Cardiac septum (tissue), 1 donor: ENCODE results near the gene AAK1. TPM values are rescaled to one million over a fixed set of nuclear protein-coding genes. Genes with fewer than 3 reads are reported as not detected.

ENCODE experiments used
- DNase-seq: peaks from one replicate; pipeline ENCODE4 v3.0.0-alpha.2; 2020; ENCODE audit warnings: low spot score
- intact Hi-C: fragments of 100-400 bp; cut with DNase I; formaldehyde crosslinking; loops from one replicate; pipeline ENCODE4 v1.14.0; 2022
- total RNA-seq: library from RNA; stranded (reverse); fragmentation: NEBNext Ultra II Directional; extraction: Animal tissue kit (Norgen Biotek cat#: 25700); gene quantifications from one replicate; pipeline ENCODE4 v1.2.1, GENCODE V29; 2021
- donor health status: DM: no; HTN: no; CAD: no.

The AAK1 gene
- total RNA-seq, 1 donor from 2014 or later = 124 TPM

DNA sequence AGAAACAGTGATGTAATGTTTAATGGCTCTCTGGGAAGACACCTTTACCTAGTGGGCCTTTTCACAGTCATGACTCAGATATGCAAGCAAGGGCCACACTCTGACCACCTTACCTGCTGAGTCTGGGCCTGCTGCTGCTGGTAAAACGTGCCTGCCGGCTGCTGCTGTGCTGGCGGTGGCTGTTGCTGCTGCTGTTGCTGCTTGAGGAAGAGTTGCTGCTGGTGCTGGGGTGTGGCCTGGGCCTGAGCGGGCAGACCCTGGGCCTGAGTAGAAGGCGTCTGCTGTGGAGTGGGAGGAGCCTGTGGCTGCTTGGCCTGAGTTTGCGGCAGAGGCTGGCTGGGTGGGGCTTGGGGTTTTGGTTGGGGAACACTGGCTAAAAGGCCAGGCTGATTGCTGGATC lies 124.7 kb downstream of the AAK1 start:
- intact Hi-C loops = no loop called here
- DNase-seq = no peak

DNA sequence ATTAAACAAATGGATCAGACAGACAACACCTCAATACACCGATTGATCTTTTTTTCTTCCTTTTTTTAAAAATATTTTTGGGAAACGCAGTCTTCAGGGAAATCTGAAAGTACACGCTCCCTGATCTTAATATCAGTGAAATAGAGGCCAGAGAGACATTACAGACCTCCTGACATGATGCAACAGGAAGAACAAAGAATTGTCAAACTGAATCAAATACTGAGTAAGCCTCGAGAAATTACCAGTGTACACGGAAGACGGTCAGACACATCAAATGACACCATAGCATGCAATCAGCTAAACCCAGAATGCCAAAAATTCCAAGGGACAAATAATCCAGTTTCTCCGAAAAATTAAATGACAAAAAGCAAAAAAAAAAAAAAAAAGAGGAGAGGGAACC lies 126.1 kb downstream of the AAK1 start:
- no peak for DNase-seq
- intact Hi-C loops = no loop called here

DNA sequence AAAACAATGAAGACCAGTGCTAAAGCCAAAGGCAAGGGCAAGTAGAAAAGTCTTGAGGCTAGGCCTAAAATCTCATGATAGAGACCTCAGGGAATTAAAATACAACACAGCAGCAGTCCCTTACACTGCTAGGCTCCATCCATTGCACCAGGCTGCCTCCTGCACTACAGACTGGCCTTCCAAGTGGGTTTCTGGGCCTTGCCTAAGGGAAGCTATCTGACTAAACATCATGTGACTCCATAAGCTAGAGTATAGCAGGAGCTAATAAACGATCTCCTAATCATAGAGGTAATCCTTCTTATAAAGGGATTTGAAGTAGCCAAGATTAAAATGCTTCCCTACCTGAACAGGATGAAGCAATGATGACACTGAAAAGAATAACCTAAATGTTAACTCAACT lies 128.7 kb downstream of the AAK1 start:
- no peak for DNase-seq
- intact Hi-C loops = no loop called here

DNA sequence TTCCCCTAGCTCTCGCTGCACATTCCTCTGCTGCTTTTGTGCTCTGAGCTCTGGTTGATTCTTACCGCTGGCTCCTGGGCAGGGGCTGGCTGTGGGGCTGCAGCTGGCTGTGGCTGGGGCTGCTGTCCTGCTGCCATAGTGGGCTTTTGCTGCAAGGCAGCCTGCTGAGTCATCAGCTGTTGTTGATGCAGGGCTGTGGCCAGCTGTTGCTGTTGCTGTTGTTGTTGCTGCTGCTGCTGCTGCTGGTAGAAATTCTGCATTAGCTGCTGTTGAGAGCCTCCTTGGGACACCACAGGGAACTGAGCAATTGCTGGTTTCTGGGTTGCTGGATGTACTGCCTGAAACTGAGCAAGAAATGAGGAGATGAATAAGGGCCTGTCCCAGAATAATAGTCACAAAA lies 129.1 kb downstream of the AAK1 start:
- intact Hi-C loops = no loop called here
- DNase-seq = no peak

DNA sequence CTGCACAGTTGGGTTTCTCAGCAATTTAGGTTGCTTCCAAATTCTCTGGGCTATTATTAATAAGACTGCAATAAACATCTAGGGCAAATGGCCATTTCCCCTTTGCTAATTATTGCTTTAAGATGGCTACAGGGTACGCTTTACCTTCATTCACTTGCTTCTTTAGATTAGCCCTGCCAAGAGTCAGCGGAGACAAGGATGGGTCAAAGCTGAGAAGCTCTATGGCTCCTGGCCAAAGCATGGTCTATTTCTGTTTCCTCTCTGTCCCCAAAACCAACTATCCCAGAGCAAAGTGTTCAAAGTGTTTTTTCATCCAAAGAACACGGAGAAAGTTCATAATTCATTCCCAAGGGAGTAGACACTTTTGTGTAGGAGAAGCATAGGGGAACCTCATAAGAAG lies 131.1 kb downstream of the AAK1 start:
- intact Hi-C loops = no loop called here
- DNase-seq = no peak

DNA sequence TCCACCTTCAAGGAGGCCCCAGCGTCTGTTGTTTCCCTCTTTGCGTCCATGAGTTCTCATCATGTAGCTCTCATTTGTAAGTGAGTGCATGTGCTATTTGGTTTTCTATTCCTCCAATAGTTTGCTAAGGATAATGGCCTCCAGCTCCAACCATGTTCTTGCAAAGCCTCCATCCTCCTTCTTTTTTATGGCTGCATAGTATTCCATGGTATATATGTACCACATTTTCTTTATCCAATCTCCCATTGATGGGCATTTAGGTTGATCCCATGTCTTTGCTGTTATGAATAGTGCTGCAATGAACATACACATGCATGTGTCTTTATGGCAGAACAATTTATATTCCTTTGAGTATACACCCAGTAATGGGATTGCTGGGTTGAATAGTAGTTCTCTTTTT lies 133.3 kb downstream of the AAK1 start:
- intact Hi-C loops = no loop called here
- no peak for DNase-seq

DNA sequence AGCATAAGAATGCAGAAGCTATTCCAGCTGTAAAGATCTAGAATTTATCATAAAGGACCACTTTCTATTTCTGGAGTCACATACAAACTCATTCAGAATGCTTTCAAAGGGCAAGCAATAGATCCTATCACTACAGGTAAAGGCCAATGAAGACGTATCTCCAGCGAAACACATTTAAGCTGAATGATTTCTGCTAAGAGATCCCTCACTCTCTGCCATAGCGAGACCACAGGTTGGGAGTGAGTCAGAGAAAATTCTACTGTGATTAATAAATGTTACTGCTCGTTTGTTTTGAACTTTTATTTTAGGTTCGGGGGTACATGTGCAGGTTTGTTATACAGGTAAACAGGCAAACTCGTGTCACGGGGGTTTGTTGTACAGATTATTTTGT lies 133.8 kb downstream of the AAK1 start:
- intact Hi-C loops = no loop called here
- no peak for DNase-seq

DNA sequence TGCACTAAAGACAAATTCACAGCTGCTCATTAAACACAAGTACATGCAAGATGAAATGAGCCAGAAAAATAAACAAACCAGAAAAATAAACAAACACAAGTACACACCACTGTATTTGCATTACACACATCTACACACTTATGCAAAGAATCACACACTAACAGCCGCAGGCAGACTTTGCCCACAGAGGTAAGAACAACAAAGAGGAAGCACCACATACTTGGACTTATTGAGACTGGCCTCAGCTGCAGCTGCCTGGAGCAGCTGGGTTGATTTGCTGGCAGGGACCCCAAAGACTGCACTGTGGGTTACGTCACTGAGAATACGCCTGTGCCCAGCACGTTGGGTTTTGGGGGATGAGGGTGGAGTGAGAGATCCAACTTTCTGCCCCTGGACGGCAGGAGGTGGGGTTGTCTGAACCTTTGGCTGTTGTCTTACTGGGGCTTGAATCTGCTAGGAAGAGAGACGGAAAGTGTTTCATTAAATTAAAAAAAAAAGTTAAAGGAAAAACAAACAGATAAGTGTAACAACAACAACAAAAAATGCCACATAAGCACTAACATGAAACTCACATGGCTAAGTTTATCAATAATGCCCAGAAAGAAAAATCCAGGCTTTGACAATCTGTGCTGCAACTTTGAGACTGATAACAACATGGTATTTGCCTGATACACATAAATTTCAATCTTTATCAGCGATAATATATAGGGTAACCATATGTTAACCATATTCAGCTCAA lies 134.4 kb downstream of the AAK1 start:
- intact Hi-C loops = no loop called here
- DNase-seq = no peak

DNA sequence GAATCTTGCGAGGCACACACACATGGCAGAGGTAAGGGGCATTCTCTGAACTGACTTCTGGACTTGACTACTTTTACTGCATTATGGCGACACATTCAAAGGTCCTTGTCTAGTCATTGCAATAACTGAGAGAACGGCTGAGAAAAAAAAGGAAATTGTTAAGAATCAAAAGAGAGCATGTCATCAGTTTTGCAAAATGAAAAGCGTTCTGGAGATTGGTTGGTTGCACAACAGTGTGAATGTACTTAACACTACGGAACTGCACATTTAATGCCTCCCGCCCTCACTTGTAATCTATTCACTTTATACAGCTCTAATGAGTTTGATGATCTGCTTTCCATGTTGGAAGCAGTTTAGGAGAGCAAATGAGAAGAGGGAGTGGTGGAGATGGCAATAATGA lies 137.8 kb downstream of the AAK1 start:
- no peak for DNase-seq
- intact Hi-C loops = no loop called here

DNA sequence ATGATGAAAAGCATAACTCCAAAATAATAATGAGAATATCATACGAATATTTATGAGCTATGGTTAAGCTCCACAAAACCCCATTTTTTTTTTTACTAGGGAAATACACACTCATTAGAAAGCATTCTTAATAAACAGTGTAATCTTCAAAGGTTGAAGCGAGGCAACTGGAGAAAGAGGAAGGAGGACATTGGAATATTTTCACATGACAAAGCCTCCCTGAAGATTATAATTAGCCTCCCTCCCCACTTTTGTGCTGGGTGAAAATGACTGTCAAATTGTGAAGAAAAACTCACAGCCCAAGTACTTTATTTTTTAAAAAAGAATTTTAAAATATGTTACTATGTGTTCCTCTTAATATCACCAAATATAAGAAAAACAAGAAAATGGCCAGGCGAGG lies 142.2 kb downstream of the AAK1 start:
- intact Hi-C loops = no loop called here
- no peak for DNase-seq

DNA sequence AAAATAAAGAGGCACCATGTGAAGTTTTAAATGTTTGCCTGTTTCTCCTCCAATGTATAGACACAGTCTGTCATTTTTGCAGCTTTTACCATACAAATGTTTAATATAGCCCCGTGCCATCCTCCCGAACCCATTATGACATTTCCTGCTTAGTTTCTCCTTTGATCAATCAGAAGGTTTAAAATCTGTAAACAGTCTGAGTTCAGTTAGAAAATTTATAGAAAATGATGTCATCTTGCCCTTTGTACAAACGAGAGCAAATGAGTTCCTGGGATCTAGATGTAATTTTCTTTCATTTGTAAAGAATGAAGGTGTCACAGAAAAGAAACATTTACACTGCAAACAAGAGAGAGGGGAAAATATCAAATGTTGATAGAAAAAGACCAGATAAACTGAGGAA lies 143.6 kb downstream of the AAK1 start:
- intact Hi-C loops = no loop called here
- DNase-seq = no peak

DNA sequence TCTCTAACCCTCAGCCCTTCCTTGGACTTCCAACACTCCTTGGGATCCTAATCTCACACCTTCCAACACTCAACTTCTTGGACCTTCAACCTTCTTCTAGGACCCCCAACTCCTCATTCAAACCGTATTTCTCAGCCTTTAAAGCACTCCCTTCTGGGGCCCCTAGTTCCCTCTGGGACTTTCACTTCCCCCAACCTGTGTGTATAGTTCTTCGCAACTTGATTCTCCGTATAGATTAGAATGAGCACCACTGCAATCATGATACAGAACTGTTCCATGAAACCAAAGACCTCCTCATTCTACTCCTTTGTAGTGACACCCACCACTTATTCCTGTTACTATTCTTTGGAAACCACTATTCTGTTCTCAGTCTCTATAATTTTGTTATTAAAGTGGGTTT lies 144.3 kb downstream of the AAK1 start:
- intact Hi-C loops = no loop called here

DNA sequence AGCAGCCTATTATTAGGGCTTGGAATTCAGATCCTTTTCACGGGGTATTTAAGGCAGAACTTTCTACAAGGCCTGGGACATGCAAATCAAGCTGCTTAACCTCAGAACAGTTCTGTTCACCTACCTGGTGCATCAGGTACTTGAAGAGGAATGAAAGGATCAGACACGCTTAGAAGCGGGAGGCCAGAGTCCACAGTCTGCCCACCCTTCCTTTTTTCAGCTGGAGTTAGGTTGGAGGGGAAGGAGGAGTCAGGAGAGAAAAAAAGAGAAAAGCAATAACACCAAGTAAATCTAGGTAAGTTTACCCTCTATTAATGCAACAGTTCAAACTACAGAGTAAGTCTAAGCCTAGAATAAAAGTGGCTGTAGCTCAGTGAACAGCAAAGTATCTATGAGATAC lies 147.7 kb downstream of the AAK1 start:
- intact Hi-C loops = no loop called here
- DNase-seq = no peak

More for the DNA sequence above, 144.3 kb downstream of the AAK1 start:
- DNase-seq = no peak

DNA sequence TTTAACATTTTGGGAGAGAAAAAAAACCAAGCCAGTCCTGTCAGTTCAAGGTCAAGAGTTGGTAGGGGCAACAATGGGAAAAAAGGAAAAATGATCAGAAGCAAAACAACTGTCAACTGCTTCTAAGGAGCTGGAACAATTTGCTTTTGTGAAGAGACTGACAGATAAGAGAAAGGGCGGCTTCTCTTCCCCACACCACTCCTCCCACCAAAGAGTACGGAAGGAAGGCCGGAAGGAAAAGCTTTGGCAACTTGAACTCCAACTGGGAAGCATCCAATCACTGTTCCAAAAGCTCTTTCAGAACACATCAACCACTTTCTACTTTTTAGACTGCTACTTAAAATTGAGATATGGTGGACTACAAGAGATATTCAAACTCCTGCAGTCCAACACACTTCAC lies 148.5 kb downstream of the AAK1 start:
- intact Hi-C loops = no loop called here
- no peak for DNase-seq

DNA sequence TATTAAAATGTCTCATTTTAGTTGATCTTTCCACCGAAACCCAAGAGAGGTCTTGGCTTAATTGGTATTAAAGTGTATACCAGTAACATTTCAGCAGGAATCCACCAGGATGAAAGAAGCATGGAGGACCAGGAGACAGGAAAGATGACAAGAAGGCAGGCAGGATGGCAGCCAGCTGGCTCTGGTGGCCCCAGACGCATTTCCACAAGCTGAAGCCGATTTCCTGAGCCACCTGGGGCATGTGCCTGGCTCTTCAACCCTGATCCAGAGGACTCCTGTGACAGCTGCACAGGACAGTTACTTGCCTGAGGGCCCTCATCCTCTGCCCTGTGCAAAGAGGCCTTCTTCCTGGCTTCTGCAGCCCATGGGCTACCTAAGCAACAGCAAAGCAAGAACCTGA lies 149.4 kb downstream of the AAK1 start:
- intact Hi-C loops = no loop called here
- DNase-seq = no peak

DNA sequence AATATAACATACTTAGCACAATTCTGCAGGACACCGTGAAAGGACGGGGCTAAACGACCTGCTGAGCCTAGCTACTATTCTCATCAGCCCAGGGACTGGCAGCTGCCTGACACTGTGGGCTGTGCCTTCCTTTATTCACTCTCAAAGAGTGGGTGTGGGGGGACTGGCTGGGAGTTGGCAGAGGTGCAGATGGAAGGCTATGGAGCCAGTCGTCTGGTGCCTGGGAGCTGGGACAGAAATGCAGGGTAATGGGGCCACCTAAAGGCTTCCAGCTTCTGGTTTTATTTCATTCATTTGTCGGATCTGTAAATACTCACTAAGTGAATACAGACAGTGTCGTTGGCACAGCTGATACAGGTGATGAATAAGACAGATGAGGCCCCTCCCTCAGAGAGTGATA lies 150.3 kb downstream of the AAK1 start:
- intact Hi-C loops = no loop called here
- peak; percentile 76 for DNase-seq

DNA sequence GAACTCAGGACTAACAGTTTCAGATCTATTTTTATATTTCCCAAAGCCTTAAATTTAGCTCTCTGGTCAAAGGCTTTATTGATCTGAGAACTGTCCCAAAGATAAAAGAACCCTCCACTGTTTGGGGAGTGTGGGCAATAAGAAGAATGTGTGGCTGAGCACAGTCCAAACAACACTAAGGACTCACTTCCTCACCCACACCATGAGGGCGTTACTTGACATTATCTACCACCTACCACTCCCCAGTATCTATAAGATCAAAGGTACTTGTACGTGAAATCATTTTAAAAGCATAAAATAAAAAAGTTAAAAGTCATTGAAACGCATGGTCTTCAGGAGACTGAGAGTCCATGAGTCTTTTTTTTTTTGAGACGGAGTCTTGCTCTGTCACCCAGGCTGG lies 151.7 kb downstream of the AAK1 start:
- intact Hi-C loops = no loop called here
- no peak for DNase-seq

DNA sequence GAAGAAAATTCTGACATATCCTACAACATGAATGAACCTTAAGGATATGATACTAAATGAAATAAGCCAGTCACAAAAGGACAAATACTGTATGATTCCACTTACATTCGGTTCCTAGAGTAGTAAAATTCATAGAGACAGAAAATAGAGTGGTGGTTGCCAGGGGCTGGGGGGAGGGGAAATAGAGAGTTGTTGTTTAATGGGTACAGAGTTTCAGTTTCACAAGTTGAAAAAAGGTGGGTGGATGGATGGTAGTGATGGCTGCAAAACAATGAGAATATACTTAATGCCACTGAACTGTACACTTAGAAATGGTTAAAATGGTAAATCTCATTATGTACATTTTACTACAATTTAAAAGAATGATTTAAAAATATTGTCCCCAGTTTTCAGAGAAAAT lies 153.1 kb downstream of the AAK1 start:
- intact Hi-C loops = no loop called here
- no peak for DNase-seq

DNA sequence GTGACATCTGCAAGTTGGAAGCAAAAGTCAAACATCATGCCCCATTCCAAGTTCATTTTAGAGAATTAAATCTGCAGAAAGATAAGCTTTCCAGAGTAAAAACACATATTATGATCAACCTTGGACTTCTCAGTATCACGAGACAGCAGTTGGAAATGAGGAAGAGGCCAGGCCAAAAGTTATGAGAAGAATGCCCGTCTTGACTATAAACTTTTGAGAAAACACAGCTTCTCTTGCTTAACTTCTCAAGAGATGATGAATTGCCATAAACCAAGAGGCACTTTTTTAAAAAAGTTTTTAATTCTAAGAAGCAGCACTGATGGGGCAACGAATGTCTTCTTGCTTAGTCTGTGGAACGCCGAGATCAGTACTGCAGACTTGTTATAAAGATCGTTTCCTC lies 153.7 kb downstream of the AAK1 start:
- DNase-seq = no peak
- intact Hi-C loops = no loop called here

DNA sequence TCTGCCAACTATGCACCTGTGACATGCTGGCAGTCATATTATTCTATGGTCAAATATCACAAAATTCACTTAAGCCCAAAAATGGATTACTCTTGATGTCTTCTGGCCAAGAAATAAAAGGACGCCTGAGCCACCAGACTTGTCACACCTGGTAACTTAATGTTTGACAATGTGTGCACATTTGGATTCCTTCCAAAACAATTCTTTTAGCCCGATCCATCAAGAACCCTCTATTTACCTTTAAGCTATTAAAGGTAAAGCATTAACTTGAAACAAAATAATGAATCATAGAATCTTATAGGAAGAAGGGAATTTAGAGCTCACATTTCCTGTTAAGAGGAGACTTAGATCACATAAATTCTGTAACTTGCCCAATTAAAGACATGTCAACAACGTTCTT lies 159.8 kb downstream of the AAK1 start:
- intact Hi-C loops = no loop called here
- no peak for DNase-seq

DNA sequence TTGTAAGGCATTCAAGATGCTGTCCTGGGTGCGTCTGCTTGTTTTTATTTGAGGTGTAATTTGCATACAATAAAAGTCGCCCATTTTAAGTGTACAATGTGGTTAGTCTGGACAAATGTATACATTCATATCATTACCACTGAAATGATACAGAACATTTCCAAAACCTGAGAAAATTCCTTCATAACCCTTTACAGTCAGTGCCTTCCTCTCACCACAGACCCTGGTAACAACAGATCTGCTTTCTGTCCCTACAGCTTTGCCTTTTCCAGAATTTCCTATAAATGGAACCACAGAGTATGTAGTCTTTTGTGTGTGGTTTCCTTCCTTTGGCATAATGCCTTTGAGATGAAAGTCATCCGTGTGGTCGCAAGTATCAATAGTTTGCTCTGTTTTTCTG lies 160.5 kb downstream of the AAK1 start:
- no peak for DNase-seq

DNA sequence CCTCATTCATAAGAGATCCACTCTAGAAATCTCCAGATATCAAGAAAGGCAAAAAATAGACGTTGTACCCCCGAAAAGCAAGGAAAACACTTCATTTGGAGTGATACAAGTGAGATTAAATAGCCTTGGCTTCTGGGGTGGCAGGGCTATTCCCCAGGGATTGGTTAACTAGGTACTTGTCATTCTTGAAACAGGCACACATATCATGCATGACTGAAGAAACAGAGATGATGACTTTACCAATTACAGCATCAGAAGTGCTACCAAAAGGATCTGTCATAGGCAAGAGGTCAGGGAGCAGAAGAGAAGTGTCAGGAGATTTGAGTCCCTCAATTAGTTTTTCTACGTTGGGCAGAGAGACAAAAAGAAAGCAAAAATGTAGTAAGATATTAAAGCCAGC lies 161.1 kb downstream of the AAK1 start:
- intact Hi-C loops = no loop called here
- no peak for DNase-seq

More for the DNA sequence above, 160.5 kb downstream of the AAK1 start:
- intact Hi-C loops = no loop called here
